ENCODE data around the gene AVL9. TPM values are rescaled to one million over a fixed set of nuclear protein-coding genes. Genes with fewer than 3 reads are reported as not detected.
A peak's percentile ranks its signal among the peaks of the same experiment; 100 is the strongest.
"Not testable (repeated sequence)": the region's sequence is repeated elsewhere in the genome, so short reads cannot be mapped to it uniquely, and the experiment has no call there.

Gene AVL9
- total RNA-seq, 1 donor from 2014 or later: 35.2 TPM

- peak in 1 of 2 donors; percentile 22 for DNase-seq (ENCODE audit: low read depth in 2 of 2)
Observed at GRCh38 chr7:32496052-32496813, 944 bp downstream of the AVL9 start.

- not testable (repeated sequence) for DNase-seq (ENCODE audit: low read depth in 2 of 2)
Observed at GRCh38 chr7:32499755-32500154, 4.5 kb downstream of the AVL9 start.

- DNase-seq (ENCODE audit: low read depth in 2 of 2): not testable (repeated sequence)
Observed at GRCh38 chr7:32500216-32500615, 4.9 kb downstream of the AVL9 start.

GRCh38 chr7:32500922-32501341 lies 5.6 kb downstream of the AVL9 start:
- DNase-seq (ENCODE audit: low read depth in 2 of 2): peak in 1 of 2 donors; percentile 68

GRCh38 chr7:32501522-32501921 lies 6.2 kb downstream of the AVL9 start:
- peak in 1 of 2 donors; percentile 51 for DNase-seq (ENCODE audit: low read depth in 2 of 2)

- peak in 1 of 2 donors; percentile 33 for DNase-seq (ENCODE audit: low read depth in 2 of 2)
Observed at GRCh38 chr7:32502728-32503127, 7.4 kb downstream of the AVL9 start.

GRCh38 chr7:32506266-32507054 lies 11.2 kb downstream of the AVL9 start:
- DNase-seq (ENCODE audit: low read depth in 2 of 2): peak in 1 of 2 donors; percentile 75

- DNase-seq (ENCODE audit: low read depth in 2 of 2): no peak
Observed at GRCh38 chr7:32507414-32507813, 12.1 kb downstream of the AVL9 start.

GRCh38 chr7:32511791-32512190 lies 16.5 kb downstream of the AVL9 start:
- no peak for DNase-seq (ENCODE audit: low read depth in 2 of 2)

- DNase-seq (ENCODE audit: low read depth in 2 of 2): no peak
Observed at GRCh38 chr7:32513210-32513609, 17.9 kb downstream of the AVL9 start.

- DNase-seq (ENCODE audit: low read depth in 2 of 2): no peak
Observed at GRCh38 chr7:32515890-32516550, 20.7 kb downstream of the AVL9 start.

- DNase-seq (ENCODE audit: low read depth in 2 of 2): peak in 1 of 2 donors; percentile 6
Observed at GRCh38 chr7:32516551-32517100, 21.3 kb downstream of the AVL9 start.

GRCh38 chr7:32518534-32519140 lies 23.3 kb downstream of the AVL9 start:
- DNase-seq (ENCODE audit: low read depth in 2 of 2): peak in 1 of 2 donors; percentile 55

GRCh38 chr7:32519763-32520162 lies 24.5 kb downstream of the AVL9 start:
- DNase-seq (ENCODE audit: low read depth in 2 of 2): no peak

- no peak for DNase-seq (ENCODE audit: low read depth in 2 of 2)
Observed at GRCh38 chr7:32522746-32523530, 27.6 kb downstream of the AVL9 start.

GRCh38 chr7:32524631-32525030 lies 29.3 kb downstream of the AVL9 start:
- DNase-seq (ENCODE audit: low read depth in 2 of 2): no peak

GRCh38 chr7:32525839-32526238 lies 30.6 kb downstream of the AVL9 start:
- no peak for DNase-seq (ENCODE audit: low read depth in 2 of 2)

GRCh38 chr7:32531402-32531801 lies 36.1 kb downstream of the AVL9 start:
- no peak for DNase-seq (ENCODE audit: low read depth in 2 of 2)

- no peak for DNase-seq (ENCODE audit: low read depth in 2 of 2)
Observed at GRCh38 chr7:32532086-32532485, 36.8 kb downstream of the AVL9 start.

GRCh38 chr7:32532716-32533115 lies 37.4 kb downstream of the AVL9 start:
- DNase-seq (ENCODE audit: low read depth in 2 of 2): no peak

Measured in dermis microvascular lymphatic vessel endothelial cell (primary cell).